ENCODE data around the gene KIF9.
"Not testable (repeated sequence)": the region's sequence is repeated elsewhere in the genome, so short reads cannot be mapped to it uniquely, and the experiment has no call there.

- not testable (repeated sequence) for TF ChIP-seq CEBPB (IDR thresholded peaks at IDR 0.05; ENCODE audit: low read depth); ZFX (IDR thresholded peaks at IDR 0.05); REST (IDR thresholded peaks at IDR 0.05; ENCODE audit: low read depth); POLR2A (IDR thresholded peaks at IDR 0.05; ENCODE audit: borderline replicate concordance, extremely low read depth, insufficient read depth, insufficient read length); CBX3 (IDR thresholded peaks at IDR 0.05; ENCODE audit: low read depth); EZH2 (IDR thresholded peaks at IDR 0.05); FOSL1 (IDR thresholded peaks at IDR 0.05; ENCODE audit: low read depth); RAD21 (IDR thresholded peaks at IDR 0.05; ENCODE audit: low read depth); CTCF (IDR thresholded peaks at IDR 0.05 in 2 of 3, conservative IDR thresholded peaks at IDR 0.05 in 1 of 3; ENCODE audit: borderline replicate concordance in 1 of 3, insufficient read depth in 1 of 3, low read depth in 2 of 3, low read length in 2 of 3); ZNF274 (IDR thresholded peaks at IDR 0.05; ENCODE audit: low read depth, low read length); EGR1 (IDR thresholded peaks at IDR 0.05; ENCODE audit: low read depth); JUND (IDR thresholded peaks at IDR 0.05)
Observed at GRCh38 chr3:47181685-47182084, 100.9 kb downstream of the KIF9 start.
